Cardiac atrium fibroblast (primary cell): Measurements from ENCODE around the gene SYTL3. TPM values are rescaled to one million over a fixed set of nuclear protein-coding genes. Genes with fewer than 3 reads are reported as not detected.

Experiments used
- total RNA-seq: library from RNA; depleted of rRNA; stranded (reverse); fragments of >200 nt; gene quantifications from 2 replicates; pipeline ENCODE4 v1.2.3, GENCODE V29; 2015

SYTL3 gene
- 1.8 and 5.2 TPM in 2 replicates for total RNA-seq

GRCh38 chr6:158649289-158650143 is at the start of gene SYTL3:
SYTL3 (plus strand) TSS chr6:158650054; CDS start chr6:158663269, 13,215 bp downstream.

GRCh38 chr6:158644231-158645063 is 5.4 kb upstream of the SYTL3 start, which contains the start of gene DYNLT1:
DYNLT1 (minus strand) TSS chr6:158644743; CDS start chr6:158644708, 35 bp downstream.

Other genes starting within 250 kb of the SYTL3 start
- 26.0 and 29.0 TPM in 2 replicates for gene TMEM181, start 90.0 kb upstream of the SYTL3 start, total RNA-seq
- gene DYNLT1, start 5.3 kb upstream of the SYTL3 start, total RNA-seq, result 107 and 108 TPM in 2 replicates
- gene EZR, start 169.3 kb downstream of the SYTL3 start, total RNA-seq, result 42.4 and 52.7 TPM in 2 replicates